HepG2 (cell line): Measurements from ENCODE around the gene SMURF2. TPM values are rescaled to one million over a fixed set of nuclear protein-coding genes. Genes with fewer than 3 reads are reported as not detected.

ENCODE experiments used
- GFI1 ChIP-seq: sonication (generic); formaldehyde crosslinking; IDR thresholded peaks from 2 replicates; pipeline ENCODE4 v1.5.0; 2020; ENCODE audit warnings: missing genetic modification reagents, mild to moderate bottlenecking, borderline replicate concordance
- IKZF4 ChIP-seq: sonication (generic); formaldehyde crosslinking; IDR thresholded peaks from 2 replicates; pipeline ENCODE4 v1.5.1; 2020; ENCODE audit warnings: borderline replicate concordance, mild to moderate bottlenecking, low read depth, missing genetic modification reagents; ENCODE audit errors: not compliant biosample characterization
- JUNB ChIP-seq: sonication (generic); formaldehyde crosslinking; IDR thresholded peaks from 2 replicates; pipeline ENCODE4 v1.8.0; 2022; ENCODE audit warnings: missing genetic modification reagents, mild to moderate bottlenecking, borderline replicate concordance
- KMT2A ChIP-seq: sonication (generic); formaldehyde crosslinking; IDR thresholded peaks from 2 replicates; pipeline ENCODE4 v1.4.0; 2020; ENCODE audit warnings: missing genetic modification reagents
- MAF1 ChIP-seq: sonication (generic); formaldehyde crosslinking; IDR thresholded peaks from 2 replicates; pipeline ENCODE4 v1.5.0; 2020; ENCODE audit warnings: missing genetic modification reagents, borderline replicate concordance
- NFKBIZ ChIP-seq: IDR thresholded peaks from 2 replicates; pipeline ENCODE4 v1.6.1; 2018; ENCODE audit warnings: missing genetic modification reagents, missing compliant biosample characterization
- SIN3B ChIP-seq: fragments of 150-350 bp; IDR thresholded peaks from 2 replicates; pipeline ENCODE4 v1.6.1; 2014; ENCODE audit warnings: low read length
- SP4 ChIP-seq: sonication (generic); formaldehyde crosslinking; IDR thresholded peaks from 2 replicates; pipeline ENCODE4 v1.8.1; 2023; ENCODE audit warnings: mild to moderate bottlenecking, missing genetic modification reagents
- THAP11 ChIP-seq: IDR thresholded peaks from 2 replicates; pipeline ENCODE4 v1.6.1; 2016; ENCODE audit warnings: missing biosample characterization, missing genetic modification reagents
- ZFAT ChIP-seq: sonication (generic); formaldehyde crosslinking; conservative IDR thresholded peaks from 2 replicates; pipeline ENCODE4 v1.8.1; 2023; ENCODE audit warnings: missing genetic modification reagents, inconsistent platforms
- ZNF274 ChIP-seq: sonication (generic); formaldehyde crosslinking; IDR thresholded peaks from 2 replicates; pipeline ENCODE4 v1.5.1; 2020; ENCODE audit warnings: mild to moderate bottlenecking, missing genetic modification reagents
- ZNF317 ChIP-seq: sonication (generic); formaldehyde crosslinking; IDR thresholded peaks from 2 replicates; pipeline ENCODE4 v1.5.0; 2020; ENCODE audit warnings: mild to moderate bottlenecking, missing genetic modification reagents
- ZNF367 ChIP-seq: sonication (generic); formaldehyde crosslinking; IDR thresholded peaks from 2 replicates; pipeline ENCODE4 v1.4.0; 2020; ENCODE audit warnings: missing genetic modification reagents, borderline replicate concordance
- ZNF879 ChIP-seq: sonication (generic); formaldehyde crosslinking; IDR thresholded peaks from 2 replicates; pipeline ENCODE4 v1.8.1; 2023; ENCODE audit warnings: missing genetic modification reagents
- polyA plus RNA-seq, 8 experiments: library from polyadenylated mRNA; depleted of rRNA in 3 of 8; stranded (reverse) in 7 of 8; unstranded in 1 of 8; fragments of >200 nt; fragmentation: Illumina TruSeq in 4 of 8; extraction: Trizol in 4 of 8; gene quantifications; 2 replicates each; pipeline versions ENCODE4 v1.2.1 to v1.2.3, GENCODE V29; 2011 to 2016; ENCODE audit warnings: low read depth in 4 of 8, missing spikeins in 1 of 8, mixed read lengths in 1 of 8; ENCODE audit not compliant: insufficient read depth in 1 of 8
- total RNA-seq, 5 experiments: library from RNA; depleted of rRNA; stranded (reverse); fragments of >200 nt; fragmentation: Illumina TruSeq; extraction: Trizol; gene quantifications; 2 replicates each; pipeline ENCODE4 v1.2.3, GENCODE V29; 2016; ENCODE audit warnings: low read depth in 1 of 5
- TF ChIP-seq, protein P1 (sequence below): sonication (generic); formaldehyde crosslinking; IDR thresholded peaks from 2 replicates; pipeline ENCODE4 v1.4.0; 2020; ENCODE audit warnings: missing genetic modification reagents
- TF ChIP-seq, protein P2 (sequence below): sonication (generic); formaldehyde crosslinking; IDR thresholded peaks from 2 replicates; pipeline ENCODE4 v1.4.0; 2020; ENCODE audit warnings: missing genetic modification reagents; ENCODE audit errors: not compliant biosample characterization
- TF ChIP-seq, protein P3 (sequence below): fragments of 450-650 bp; IDR thresholded peaks from 2 replicates; pipeline ENCODE4 v1.6.1; 2017; ENCODE audit warnings: mild to moderate bottlenecking
- TF ChIP-seq, protein P4 (sequence below): sonication (generic); formaldehyde crosslinking; IDR thresholded peaks from 2 replicates; pipeline ENCODE4 v1.5.0; 2020; ENCODE audit warnings: missing genetic modification reagents
- TF ChIP-seq, protein P5 (sequence below): sonication (generic); formaldehyde crosslinking; IDR thresholded peaks from 2 replicates; pipeline ENCODE4 v1.8.0; 2022; ENCODE audit warnings: missing genetic modification reagents, mild to moderate bottlenecking, moderate library complexity, borderline replicate concordance

Gene SMURF2
- total and polyA plus RNA-seq, 2 of the 13 experiments (the other 11 are each of a cell fraction or from before 2014, with no cell fraction given): 14.9 to 24.3 TPM

DNA sequence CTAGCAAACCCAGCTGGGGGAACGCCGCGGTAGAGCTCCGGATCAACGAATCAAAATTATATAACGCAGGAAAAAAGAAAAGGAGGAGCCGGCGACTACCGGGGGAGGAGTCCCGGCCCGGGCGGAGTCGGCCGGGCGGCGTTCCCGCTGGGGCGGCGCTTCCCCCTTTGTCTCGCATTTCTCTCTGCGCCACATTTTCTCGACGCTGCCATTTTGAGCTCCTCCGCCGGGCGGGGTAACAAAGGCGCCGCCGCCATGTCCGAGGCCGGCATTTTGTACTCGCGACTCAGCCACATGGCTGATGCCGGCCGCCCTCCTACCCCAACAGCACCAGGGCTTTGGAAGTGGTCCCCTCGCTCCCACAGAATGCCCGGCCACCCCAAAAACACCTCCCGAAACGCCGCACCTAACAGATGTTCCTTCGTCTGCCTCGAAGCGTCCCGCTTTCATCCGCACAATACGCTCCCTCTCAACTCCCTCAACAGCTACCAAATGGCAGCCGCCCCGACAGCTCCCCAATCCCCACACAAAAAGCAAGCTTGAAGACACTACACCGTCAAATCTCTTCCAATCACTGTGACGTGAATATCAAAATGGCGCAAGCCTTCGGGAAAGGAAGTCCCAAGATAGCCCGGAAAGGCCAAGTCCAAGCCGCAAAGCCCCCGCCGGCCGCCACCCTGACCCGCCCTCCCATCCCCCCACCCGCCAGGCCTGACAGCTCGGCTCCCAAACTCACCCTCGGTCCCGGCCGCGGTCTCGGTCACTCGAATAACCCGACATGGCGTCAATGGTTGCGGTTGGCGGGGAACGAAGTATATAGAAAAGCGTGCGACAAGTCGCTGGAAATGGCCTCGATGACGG lies 156.5 kb downstream of the SMURF2 start (continued):
- TF ChIP-seq THAP11 (peak; percentile 43), ZNF317 (no peak), JUNB (no peak), NFKBIZ (CRISPR knock-in tag) (no peak), ZNF367 (no peak), IKZF4 (CRISPR knock-in tag) (peak; percentile 14), SP4 (CRISPR knock-in tag) (no peak), SIN3B (no peak; the same call in 1 of the 2 replicates), ZFAT (no peak), GFI1 (peak; percentile 22; the same call in 1 of the 2 replicates), MAF1 (no peak), ZNF879 (CRISPR knock-in tag) (no peak), ZNF274 (CRISPR knock-in tag) (no peak), KMT2A (CRISPR knock-in tag) (0 out of 2 replicates have a peak, but pooled peaks have one; percentile 57)
- TF ChIP-seq, protein P1, sequence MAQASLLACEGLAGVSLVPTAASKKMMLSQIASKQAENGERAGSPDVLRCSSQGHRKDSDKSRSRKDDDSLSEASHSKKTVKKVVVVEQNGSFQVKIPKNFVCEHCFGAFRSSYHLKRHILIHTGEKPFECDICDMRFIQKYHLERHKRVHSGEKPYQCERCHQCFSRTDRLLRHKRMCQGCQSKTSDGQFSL: no peak
- TF ChIP-seq, protein P2, sequence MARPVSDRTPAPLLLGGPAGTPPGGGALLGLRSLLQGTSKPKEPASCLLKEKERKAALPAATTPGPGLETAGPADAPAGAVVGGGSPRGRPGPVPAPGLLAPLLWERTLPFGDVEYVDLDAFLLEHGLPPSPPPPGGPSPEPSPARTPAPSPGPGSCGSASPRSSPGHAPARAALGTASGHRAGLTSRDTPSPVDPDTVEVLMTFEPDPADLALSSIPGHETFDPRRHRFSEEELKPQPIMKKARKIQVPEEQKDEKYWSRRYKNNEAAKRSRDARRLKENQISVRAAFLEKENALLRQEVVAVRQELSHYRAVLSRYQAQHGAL: no peak
- TF ChIP-seq, protein P3, sequence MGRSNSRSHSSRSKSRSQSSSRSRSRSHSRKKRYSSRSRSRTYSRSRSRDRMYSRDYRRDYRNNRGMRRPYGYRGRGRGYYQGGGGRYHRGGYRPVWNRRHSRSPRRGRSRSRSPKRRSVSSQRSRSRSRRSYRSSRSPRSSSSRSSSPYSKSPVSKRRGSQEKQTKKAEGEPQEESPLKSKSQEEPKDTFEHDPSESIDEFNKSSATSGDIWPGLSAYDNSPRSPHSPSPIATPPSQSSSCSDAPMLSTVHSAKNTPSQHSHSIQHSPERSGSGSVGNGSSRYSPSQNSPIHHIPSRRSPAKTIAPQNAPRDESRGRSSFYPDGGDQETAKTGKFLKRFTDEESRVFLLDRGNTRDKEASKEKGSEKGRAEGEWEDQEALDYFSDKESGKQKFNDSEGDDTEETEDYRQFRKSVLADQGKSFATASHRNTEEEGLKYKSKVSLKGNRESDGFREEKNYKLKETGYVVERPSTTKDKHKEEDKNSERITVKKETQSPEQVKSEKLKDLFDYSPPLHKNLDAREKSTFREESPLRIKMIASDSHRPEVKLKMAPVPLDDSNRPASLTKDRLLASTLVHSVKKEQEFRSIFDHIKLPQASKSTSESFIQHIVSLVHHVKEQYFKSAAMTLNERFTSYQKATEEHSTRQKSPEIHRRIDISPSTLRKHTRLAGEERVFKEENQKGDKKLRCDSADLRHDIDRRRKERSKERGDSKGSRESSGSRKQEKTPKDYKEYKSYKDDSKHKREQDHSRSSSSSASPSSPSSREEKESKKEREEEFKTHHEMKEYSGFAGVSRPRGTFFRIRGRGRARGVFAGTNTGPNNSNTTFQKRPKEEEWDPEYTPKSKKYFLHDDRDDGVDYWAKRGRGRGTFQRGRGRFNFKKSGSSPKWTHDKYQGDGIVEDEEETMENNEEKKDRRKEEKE: no peak
- TF ChIP-seq, protein P4, sequence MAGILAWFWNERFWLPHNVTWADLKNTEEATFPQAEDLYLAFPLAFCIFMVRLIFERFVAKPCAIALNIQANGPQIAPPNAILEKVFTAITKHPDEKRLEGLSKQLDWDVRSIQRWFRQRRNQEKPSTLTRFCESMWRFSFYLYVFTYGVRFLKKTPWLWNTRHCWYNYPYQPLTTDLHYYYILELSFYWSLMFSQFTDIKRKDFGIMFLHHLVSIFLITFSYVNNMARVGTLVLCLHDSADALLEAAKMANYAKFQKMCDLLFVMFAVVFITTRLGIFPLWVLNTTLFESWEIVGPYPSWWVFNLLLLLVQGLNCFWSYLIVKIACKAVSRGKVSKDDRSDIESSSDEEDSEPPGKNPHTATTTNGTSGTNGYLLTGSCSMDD (CRISPR knock-in tag): no peak
- TF ChIP-seq, protein P5, sequence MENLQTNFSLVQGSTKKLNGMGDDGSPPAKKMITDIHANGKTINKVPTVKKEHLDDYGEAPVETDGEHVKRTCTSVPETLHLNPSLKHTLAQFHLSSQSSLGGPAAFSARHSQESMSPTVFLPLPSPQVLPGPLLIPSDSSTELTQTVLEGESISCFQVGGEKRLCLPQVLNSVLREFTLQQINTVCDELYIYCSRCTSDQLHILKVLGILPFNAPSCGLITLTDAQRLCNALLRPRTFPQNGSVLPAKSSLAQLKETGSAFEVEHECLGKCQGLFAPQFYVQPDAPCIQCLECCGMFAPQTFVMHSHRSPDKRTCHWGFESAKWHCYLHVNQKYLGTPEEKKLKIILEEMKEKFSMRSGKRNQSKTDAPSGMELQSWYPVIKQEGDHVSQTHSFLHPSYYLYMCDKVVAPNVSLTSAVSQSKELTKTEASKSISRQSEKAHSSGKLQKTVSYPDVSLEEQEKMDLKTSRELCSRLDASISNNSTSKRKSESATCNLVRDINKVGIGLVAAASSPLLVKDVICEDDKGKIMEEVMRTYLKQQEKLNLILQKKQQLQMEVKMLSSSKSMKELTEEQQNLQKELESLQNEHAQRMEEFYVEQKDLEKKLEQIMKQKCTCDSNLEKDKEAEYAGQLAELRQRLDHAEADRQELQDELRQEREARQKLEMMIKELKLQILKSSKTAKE (CRISPR knock-in tag): no peak
